HepG2 (cell line): Measurements from ENCODE around the gene UCKL1. TPM values are rescaled to one million over a fixed set of nuclear protein-coding genes. Genes with fewer than 3 reads are reported as not detected.
A peak's percentile ranks its signal among the peaks of the same experiment; 100 is the strongest.

Experiments
- EEA1 ChIP-seq: sonication (generic); formaldehyde crosslinking; IDR thresholded peaks from 2 replicates; pipeline ENCODE4 v1.5.1; 2020; ENCODE audit warnings: mild to moderate bottlenecking, missing genetic modification reagents, borderline replicate concordance
- EED ChIP-seq: sonication (generic); formaldehyde crosslinking; IDR thresholded peaks from 2 replicates; pipeline ENCODE4 v1.5.0; 2020; ENCODE audit warnings: mild to moderate bottlenecking, missing genetic modification reagents
- KLF15 ChIP-seq: sonication (generic); formaldehyde crosslinking; IDR thresholded peaks from 2 replicates; pipeline ENCODE4 v1.8.1; 2023; ENCODE audit warnings: borderline replicate concordance, mild to moderate bottlenecking, inconsistent platforms, missing genetic modification reagents, mixed read lengths
- KMT2A ChIP-seq: sonication (generic); formaldehyde crosslinking; IDR thresholded peaks from 2 replicates; pipeline ENCODE4 v1.4.0; 2020; ENCODE audit warnings: missing genetic modification reagents
- MYC ChIP-seq: sonication (generic); formaldehyde crosslinking; IDR thresholded peaks from 2 replicates; pipeline ENCODE4 v1.9.0; 2021; ENCODE audit warnings: missing genetic modification reagents, borderline replicate concordance
- RBFOX2 ChIP-seq: fragments of 200-400 bp; formaldehyde crosslinking; IDR thresholded peaks from 2 replicates; pipeline ENCODE4 v1.6.1; 2017; ENCODE audit warnings: low read depth, mild to moderate bottlenecking, low read length
- SMARCE1 ChIP-seq: fragments of 450-650 bp; IDR thresholded peaks from 2 replicates; pipeline ENCODE4 v1.6.1; 2017; ENCODE audit warnings: borderline replicate concordance
- SOX5 ChIP-seq: IDR thresholded peaks from 2 replicates; pipeline ENCODE4 v1.6.1; 2016; ENCODE audit warnings: borderline replicate concordance
- ZNF160 ChIP-seq: sonication (generic); formaldehyde crosslinking; IDR thresholded peaks from 2 replicates; pipeline ENCODE4 v1.8.0; 2022; ENCODE audit warnings: mild to moderate bottlenecking, inconsistent platforms, missing genetic modification reagents
- ZNF329 ChIP-seq: sonication (generic); formaldehyde crosslinking; IDR thresholded peaks from 2 replicates; pipeline ENCODE4 v1.9.0; 2021; ENCODE audit warnings: low read depth, mild to moderate bottlenecking, missing genetic modification reagents
- ZNF333 ChIP-seq: sonication (generic); formaldehyde crosslinking; IDR thresholded peaks from 2 replicates; pipeline ENCODE4 v1.4.0; 2020; ENCODE audit warnings: mild to moderate bottlenecking, missing genetic modification reagents, borderline replicate concordance
- ZNF543 ChIP-seq: sonication (generic); formaldehyde crosslinking; IDR thresholded peaks from 2 replicates; pipeline ENCODE4 v1.4.0; 2020; ENCODE audit warnings: mild to moderate bottlenecking, missing genetic modification reagents
- ZNF615 ChIP-seq: sonication (generic); formaldehyde crosslinking; IDR thresholded peaks from 2 replicates; pipeline ENCODE4 v1.5.0; 2020; ENCODE audit warnings: mild to moderate bottlenecking, missing genetic modification reagents, borderline replicate concordance
- polyA plus RNA-seq, 8 experiments: library from polyadenylated mRNA; depleted of rRNA in 3 of 8; stranded (reverse) in 7 of 8; unstranded in 1 of 8; fragments of >200 nt; fragmentation: Illumina TruSeq in 4 of 8; extraction: Trizol in 4 of 8; gene quantifications; 2 replicates each; pipeline versions ENCODE4 v1.2.1 to v1.2.3, GENCODE V29; 2011 to 2016; ENCODE audit warnings: low read depth in 4 of 8, missing spikeins in 1 of 8, mixed read lengths in 1 of 8; ENCODE audit not compliant: insufficient read depth in 1 of 8
- total RNA-seq, 5 experiments: library from RNA; depleted of rRNA; stranded (reverse); fragments of >200 nt; fragmentation: Illumina TruSeq; extraction: Trizol; gene quantifications; 2 replicates each; pipeline ENCODE4 v1.2.3, GENCODE V29; 2016; ENCODE audit warnings: low read depth in 1 of 5
- TF ChIP-seq, protein P1 (sequence below): IDR thresholded peaks from 2 replicates; pipeline ENCODE4 v1.6.1; 2012; ENCODE audit warnings: low read length, improper control_type of control experiment
- TF ChIP-seq, protein P2 (sequence below): sonication (generic); formaldehyde crosslinking; IDR thresholded peaks from 2 replicates; pipeline ENCODE4 v1.4.0; 2020; ENCODE audit warnings: mild to moderate bottlenecking, missing genetic modification reagents, borderline replicate concordance
- TF ChIP-seq, protein P3 (sequence below): sonication (generic); formaldehyde crosslinking; IDR thresholded peaks from 2 replicates; pipeline ENCODE4 v1.5.1; 2020; ENCODE audit warnings: mild to moderate bottlenecking, missing genetic modification reagents, moderate library complexity
- TF ChIP-seq, protein P4 (sequence below): IDR thresholded peaks from 2 replicates; pipeline ENCODE4 v1.6.1; 2016; ENCODE audit warnings: low read depth, borderline replicate concordance
- TF ChIP-seq, protein P5 (sequence below): sonication (generic); formaldehyde crosslinking; IDR thresholded peaks from 2 replicates; pipeline ENCODE4 v1.8.1; 2023; ENCODE audit warnings: mild to moderate bottlenecking, missing genetic modification reagents

Gene UCKL1
- total and polyA plus RNA-seq, 2 of the 13 experiments (the other 11 are each of a cell fraction or from before 2014, with no cell fraction given), result 50.2 to 126 TPM

DNA sequence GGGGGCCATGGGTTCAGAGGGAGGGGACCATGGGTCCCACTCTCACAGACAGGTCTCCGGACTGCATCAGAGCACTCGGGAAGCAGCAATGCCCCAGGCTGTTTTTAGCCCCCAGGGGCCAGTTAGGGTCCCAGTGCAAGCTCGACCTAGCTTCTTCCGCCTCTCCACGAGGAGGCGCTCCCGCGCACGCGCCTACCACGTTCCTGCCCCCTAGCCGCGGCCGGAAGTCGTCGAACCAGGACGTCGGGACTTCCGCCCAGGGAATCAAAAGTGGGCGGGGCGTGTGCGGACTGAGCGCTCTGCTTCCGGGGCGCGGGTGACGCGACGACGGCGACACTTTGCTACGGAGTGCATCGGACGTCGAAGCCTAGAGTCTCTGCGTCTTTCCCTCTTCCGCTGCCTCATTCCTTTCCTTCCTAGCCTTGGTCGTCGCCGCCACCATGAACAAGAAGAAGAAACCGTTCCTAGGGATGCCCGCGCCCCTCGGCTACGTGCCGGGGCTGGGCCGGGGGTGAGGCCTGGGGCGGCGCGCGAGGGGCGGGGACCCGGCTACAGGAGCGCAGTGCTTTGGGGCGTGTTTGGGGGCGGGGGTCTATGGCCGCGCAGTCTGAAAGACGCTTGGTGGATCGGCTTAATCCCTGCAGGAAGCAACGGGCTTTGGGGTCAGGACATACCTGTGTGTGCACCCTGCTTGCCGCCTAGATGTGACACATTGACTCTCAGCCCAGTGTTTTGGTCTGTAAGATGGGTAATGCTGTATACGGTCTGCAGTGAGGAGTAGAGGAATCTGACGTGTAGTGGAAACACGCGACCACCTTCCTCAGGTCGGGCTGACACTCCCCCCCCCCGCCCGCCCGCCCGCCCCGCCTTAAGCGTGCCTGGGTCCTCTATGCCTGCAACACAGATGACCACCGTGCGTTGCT, 24.9 kb upstream of the UCKL1 start, which contains the start of gene PRPF6 (continued):
- TF ChIP-seq ZNF615 (CRISPR knock-in tag), result no peak; the same call in 1 of the 2 replicates
- TF ChIP-seq, protein P1, sequence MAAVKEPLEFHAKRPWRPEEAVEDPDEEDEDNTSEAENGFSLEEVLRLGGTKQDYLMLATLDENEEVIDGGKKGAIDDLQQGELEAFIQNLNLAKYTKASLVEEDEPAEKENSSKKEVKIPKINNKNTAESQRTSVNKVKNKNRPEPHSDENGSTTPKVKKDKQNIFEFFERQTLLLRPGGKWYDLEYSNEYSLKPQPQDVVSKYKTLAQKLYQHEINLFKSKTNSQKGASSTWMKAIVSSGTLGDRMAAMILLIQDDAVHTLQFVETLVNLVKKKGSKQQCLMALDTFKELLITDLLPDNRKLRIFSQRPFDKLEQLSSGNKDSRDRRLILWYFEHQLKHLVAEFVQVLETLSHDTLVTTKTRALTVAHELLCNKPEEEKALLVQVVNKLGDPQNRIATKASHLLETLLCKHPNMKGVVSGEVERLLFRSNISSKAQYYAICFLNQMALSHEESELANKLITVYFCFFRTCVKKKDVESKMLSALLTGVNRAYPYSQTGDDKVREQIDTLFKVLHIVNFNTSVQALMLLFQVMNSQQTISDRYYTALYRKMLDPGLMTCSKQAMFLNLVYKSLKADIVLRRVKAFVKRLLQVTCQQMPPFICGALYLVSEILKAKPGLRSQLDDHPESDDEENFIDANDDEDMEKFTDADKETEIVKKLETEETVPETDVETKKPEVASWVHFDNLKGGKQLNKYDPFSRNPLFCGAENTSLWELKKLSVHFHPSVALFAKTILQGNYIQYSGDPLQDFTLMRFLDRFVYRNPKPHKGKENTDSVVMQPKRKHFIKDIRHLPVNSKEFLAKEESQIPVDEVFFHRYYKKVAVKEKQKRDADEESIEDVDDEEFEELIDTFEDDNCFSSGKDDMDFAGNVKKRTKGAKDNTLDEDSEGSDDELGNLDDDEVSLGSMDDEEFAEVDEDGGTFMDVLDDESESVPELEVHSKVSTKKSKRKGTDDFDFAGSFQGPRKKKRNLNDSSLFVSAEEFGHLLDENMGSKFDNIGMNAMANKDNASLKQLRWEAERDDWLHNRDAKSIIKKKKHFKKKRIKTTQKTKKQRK, result no peak
- TF ChIP-seq SOX5 (CRISPR knock-in tag), result peak; percentile 83; the same call in 1 of the 2 replicates
- TF ChIP-seq EED (CRISPR knock-in tag), result no peak
- TF ChIP-seq KMT2A (CRISPR knock-in tag), result peak; percentile 98
- TF ChIP-seq, protein P2, sequence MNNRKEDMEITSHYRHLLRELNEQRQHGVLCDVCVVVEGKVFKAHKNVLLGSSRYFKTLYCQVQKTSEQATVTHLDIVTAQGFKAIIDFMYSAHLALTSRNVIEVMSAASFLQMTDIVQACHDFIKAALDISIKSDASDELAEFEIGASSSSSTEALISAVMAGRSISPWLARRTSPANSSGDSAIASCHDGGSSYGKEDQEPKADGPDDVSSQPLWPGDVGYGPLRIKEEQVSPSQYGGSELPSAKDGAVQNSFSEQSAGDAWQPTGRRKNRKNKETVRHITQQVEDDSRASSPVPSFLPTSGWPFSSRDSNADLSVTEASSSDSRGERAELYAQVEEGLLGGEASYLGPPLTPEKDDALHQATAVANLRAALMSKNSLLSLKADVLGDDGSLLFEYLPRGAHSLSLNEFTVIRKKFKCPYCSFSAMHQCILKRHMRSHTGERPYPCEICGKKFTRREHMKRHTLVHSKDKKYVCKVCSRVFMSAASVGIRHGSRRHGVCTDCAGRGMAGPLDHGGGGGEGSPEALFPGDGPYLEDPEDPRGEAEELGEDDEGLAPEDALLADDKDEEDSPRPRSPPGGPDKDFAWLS, result no peak; the same call in 1 of the 2 replicates
- TF ChIP-seq ZNF333 (CRISPR knock-in tag), result peak; percentile 98
- 0 out of 2 replicates have a peak, but pooled peaks have one; percentile 84 for TF ChIP-seq KLF15
- TF ChIP-seq, protein P3, sequence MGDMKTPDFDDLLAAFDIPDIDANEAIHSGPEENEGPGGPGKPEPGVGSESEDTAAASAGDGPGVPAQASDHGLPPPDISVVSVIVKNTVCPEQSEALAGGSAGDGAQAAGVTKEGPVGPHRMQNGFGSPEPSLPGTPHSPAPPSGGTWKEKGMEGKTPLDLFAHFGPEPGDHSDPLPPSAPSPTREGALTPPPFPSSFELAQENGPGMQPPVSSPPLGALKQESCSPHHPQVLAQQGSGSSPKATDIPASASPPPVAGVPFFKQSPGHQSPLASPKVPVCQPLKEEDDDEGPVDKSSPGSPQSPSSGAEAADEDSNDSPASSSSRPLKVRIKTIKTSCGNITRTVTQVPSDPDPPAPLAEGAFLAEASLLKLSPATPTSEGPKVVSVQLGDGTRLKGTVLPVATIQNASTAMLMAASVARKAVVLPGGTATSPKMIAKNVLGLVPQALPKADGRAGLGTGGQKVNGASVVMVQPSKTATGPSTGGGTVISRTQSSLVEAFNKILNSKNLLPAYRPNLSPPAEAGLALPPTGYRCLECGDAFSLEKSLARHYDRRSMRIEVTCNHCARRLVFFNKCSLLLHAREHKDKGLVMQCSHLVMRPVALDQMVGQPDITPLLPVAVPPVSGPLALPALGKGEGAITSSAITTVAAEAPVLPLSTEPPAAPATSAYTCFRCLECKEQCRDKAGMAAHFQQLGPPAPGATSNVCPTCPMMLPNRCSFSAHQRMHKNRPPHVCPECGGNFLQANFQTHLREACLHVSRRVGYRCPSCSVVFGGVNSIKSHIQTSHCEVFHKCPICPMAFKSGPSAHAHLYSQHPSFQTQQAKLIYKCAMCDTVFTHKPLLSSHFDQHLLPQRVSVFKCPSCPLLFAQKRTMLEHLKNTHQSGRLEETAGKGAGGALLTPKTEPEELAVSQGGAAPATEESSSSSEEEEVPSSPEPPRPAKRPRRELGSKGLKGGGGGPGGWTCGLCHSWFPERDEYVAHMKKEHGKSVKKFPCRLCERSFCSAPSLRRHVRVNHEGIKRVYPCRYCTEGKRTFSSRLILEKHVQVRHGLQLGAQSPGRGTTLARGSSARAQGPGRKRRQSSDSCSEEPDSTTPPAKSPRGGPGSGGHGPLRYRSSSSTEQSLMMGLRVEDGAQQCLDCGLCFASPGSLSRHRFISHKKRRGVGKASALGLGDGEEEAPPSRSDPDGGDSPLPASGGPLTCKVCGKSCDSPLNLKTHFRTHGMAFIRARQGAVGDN (CRISPR knock-in tag), result peak; percentile 98
- TF ChIP-seq MYC (CRISPR knock-in tag), result peak; percentile 100
- TF ChIP-seq, protein P4, sequence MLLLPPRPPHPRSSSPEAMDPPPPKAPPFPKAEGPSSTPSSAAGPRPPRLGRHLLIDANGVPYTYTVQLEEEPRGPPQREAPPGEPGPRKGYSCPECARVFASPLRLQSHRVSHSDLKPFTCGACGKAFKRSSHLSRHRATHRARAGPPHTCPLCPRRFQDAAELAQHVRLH (CRISPR knock-in tag), result peak; percentile 99
- peak; percentile 47 for TF ChIP-seq EEA1 (CRISPR knock-in tag)
- peak; percentile 95 for TF ChIP-seq ZNF160
- TF ChIP-seq, protein P5, sequence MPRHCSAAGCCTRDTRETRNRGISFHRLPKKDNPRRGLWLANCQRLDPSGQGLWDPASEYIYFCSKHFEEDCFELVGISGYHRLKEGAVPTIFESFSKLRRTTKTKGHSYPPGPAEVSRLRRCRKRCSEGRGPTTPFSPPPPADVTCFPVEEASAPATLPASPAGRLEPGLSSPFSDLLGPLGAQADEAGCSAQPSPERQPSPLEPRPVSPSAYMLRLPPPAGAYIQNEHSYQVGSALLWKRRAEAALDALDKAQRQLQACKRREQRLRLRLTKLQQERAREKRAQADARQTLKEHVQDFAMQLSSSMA (CRISPR knock-in tag), result peak; percentile 93; the same call in 1 of the 2 replicates
- TF ChIP-seq ZNF543 (CRISPR knock-in tag), result peak; percentile 97
- peak; percentile 81 for TF ChIP-seq ZNF329
- no peak for TF ChIP-seq SMARCE1
- TF ChIP-seq RBFOX2, result peak; percentile 96
